Astrocyte (in vitro differentiated cells and primary cell): ENCODE measurements around the gene TRAPPC2.

Experiments
- CTCF ChIP-seq: IDR thresholded peaks from 2 replicates; pipeline ENCODE4 v1.5.1; 2011; ENCODE audit warnings: low read depth, mild to moderate bottlenecking, inconsistent platforms, low read length, moderate library complexity; ENCODE audit not compliant: insufficient read depth
- EZH2 ChIP-seq: IDR thresholded peaks from 2 replicates; pipeline ENCODE4 v1.6.1; 2012; ENCODE audit warnings: mild to moderate bottlenecking, low read length, inconsistent platforms; ENCODE audit not compliant: insufficient read depth

GRCh38 chrX:13670197-13670596 is 64.2 kb downstream of the TRAPPC2 start:
- TF ChIP-seq EZH2 (no peak), CTCF (no peak)
